ENCODE data around the gene WNT7B.

DNA sequence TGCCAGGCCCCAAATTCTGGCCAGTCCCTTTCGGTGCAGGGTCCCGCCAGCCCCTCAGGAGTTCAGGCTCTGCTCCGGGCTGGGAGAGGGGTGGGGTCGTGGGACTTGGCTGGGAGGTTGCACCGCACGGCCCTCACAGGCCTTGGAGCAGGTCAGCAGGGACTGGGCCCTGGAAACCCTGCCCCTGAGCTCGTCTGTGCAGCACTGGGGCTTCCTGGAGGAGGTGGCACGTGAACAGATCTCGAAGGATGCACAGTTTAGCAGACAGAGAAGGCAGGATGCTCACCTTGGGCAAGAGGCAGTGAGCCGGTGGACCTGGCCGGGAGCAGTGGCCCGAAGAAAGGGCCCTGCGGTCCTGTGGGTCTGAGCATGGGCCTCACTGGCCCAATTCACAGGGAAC lies 70.0 kb downstream of the WNT7B start:
- TF ChIP-seq CTBP1 (IDR thresholded peaks at IDR 0.05; ENCODE audit: borderline replicate concordance): no peak
- TF ChIP-seq BHLHE40 (IDR thresholded peaks at IDR 0.05; ENCODE audit: borderline replicate concordance): no peak
- TF ChIP-seq FOXA1 (IDR thresholded peaks at IDR 0.05): no peak
- no peak for TF ChIP-seq NFRKB (IDR thresholded peaks at IDR 0.05)
- no peak for TF ChIP-seq SP1 (IDR thresholded peaks at IDR 0.05)
- TF ChIP-seq, protein P1, sequence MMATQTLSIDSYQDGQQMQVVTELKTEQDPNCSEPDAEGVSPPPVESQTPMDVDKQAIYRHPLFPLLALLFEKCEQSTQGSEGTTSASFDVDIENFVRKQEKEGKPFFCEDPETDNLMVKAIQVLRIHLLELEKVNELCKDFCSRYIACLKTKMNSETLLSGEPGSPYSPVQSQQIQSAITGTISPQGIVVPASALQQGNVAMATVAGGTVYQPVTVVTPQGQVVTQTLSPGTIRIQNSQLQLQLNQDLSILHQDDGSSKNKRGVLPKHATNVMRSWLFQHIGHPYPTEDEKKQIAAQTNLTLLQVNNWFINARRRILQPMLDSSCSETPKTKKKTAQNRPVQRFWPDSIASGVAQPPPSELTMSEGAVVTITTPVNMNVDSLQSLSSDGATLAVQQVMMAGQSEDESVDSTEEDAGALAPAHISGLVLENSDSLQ (IDR thresholded peaks at IDR 0.05): no peak
- no peak for TF ChIP-seq SUZ12 (IDR thresholded peaks at IDR 0.05)
- no peak for TF ChIP-seq FOXK2 (IDR thresholded peaks at IDR 0.05)
- no peak for TF ChIP-seq FOXM1 (IDR thresholded peaks at IDR 0.05; ENCODE audit: borderline replicate concordance)
- TF ChIP-seq LEF1 (IDR thresholded peaks at IDR 0.05; ENCODE audit: borderline replicate concordance): no peak
- no peak for TF ChIP-seq ARNT (IDR thresholded peaks at IDR 0.05)
- no peak for TF ChIP-seq TARDBP (IDR thresholded peaks at IDR 0.05)

Measured in HEK293T (cell line).